GM19452 (cell line): ENCODE measurements around the gene HCRT.
"Not testable (repeated sequence)": the region's sequence is repeated elsewhere in the genome, so short reads cannot be mapped to it uniquely, and the experiment has no call there.

Experiments used
- ATAC-seq: cut with Tn5 transposase; IDR thresholded peaks from one replicate; pipeline ENCODE4 v1.9.1; 2021; ENCODE audit not compliant: unreplicated experiment

Gene HCRT

GRCh38 chr17:42198897-42199296 lies 13.6 kb upstream of the HCRT start:
- ATAC-seq, result no peak

GRCh38 chr17:42197564-42198156 lies 12.4 kb upstream of the HCRT start:
- no peak for ATAC-seq

GRCh38 chr17:42193969-42194899 lies 9.0 kb upstream of the HCRT start, which contains the start of gene GHDC:
Gene GHDC, minus strand, starts transcription at chr17:42194494. Its CDS starts 913 bp downstream, at chr17:42193581.
- ATAC-seq, result peak; percentile 89

GRCh38 chr17:42193216-42193968 lies 8.1 kb upstream of the HCRT start:
- ATAC-seq, result no peak

GRCh38 chr17:42192189-42193126 lies 7.2 kb upstream of the HCRT start:
- ATAC-seq, result no peak

GRCh38 chr17:42191275-42191608 lies 6.0 kb upstream of the HCRT start:
- no peak for ATAC-seq

- no peak for ATAC-seq
Measured at GRCh38 chr17:42190491-42191274, 5.4 kb upstream of the HCRT start.

GRCh38 chr17:42189651-42189965 lies 4.4 kb upstream of the HCRT start:
- ATAC-seq, result no peak

- no peak for ATAC-seq
Measured at GRCh38 chr17:42188749-42189650, 3.7 kb upstream of the HCRT start.

GRCh38 chr17:42187833-42188232 lies 2.6 kb upstream of the HCRT start:
- no peak for ATAC-seq

- ATAC-seq, result not testable (repeated sequence)
Measured at GRCh38 chr17:42186191-42186590, 939 bp upstream of the HCRT start.

- ATAC-seq, result no peak
Measured at GRCh38 chr17:42185621-42185930, 324 bp upstream of the HCRT start.

- peak; percentile 55 for ATAC-seq
Measured at GRCh38 chr17:42183741-42184711, 1.2 kb downstream of the HCRT start.

GRCh38 chr17:42182927-42183734 lies 2.1 kb downstream of the HCRT start:
- no peak for ATAC-seq

GRCh38 chr17:42181851-42182207 lies 3.4 kb downstream of the HCRT start:
- no peak for ATAC-seq

- ATAC-seq, result no peak
Measured at GRCh38 chr17:42180922-42181850, 4.1 kb downstream of the HCRT start, which contains the start of gene KCNH4. Gene KCNH4, minus strand, starts transcription at chr17:42181142. Its CDS starts 197 bp downstream, at chr17:42180945.
